ENCODE measurements around the gene PLD6.

Gene PLD6

GRCh38 chr17:17153709-17154108 is 52.4 kb downstream of the PLD6 start:
- DNase-seq (ENCODE audit: low spot score): no peak

DNA sequence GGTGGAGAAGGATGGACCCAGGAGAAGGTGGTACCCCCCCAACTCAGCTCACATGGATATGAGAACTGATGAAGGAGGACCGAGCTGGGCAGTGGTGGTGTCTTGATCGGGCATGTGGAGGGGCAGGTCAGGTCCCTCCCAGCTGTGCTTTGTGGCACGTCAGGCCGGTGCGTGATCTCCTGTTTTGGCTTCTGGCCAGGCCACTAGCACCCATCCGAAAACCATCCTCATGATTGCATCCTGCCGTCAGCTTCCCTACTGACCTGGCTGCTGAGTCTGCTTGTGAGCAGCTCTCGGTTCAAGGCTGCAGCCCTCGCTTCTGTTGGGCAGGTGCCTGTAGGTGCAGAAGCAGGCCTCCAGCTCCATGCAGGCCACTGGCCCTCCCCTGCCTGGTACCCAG is 53.1 kb downstream of the PLD6 start:
- DNase-seq (ENCODE audit: low spot score): no peak

DNA sequence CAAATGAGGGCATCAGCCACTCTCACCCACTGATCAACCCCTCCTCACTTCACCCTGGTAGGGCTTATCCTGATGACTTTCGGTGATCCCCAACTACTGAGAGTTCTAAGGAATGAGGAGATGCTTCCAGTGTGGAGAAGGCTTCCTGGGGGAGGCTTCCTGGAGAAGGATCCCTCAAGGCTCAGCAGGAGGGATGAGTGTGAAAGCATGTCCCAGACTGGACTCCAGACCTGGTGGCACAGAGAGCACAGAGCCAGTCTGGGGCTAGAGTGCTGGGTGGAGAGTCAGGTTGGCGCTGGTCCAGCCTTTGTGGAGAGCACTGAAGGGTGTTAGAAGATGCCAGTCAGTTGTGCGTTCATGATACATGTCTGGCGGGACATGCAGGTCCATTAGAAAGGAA is 53.7 kb downstream of the PLD6 start:
- DNase-seq (ENCODE audit: low spot score): no peak

- no peak for DNase-seq (ENCODE audit: low spot score)
Measured at GRCh38 chr17:17151962-17152361, 54.2 kb downstream of the PLD6 start.

DNA sequence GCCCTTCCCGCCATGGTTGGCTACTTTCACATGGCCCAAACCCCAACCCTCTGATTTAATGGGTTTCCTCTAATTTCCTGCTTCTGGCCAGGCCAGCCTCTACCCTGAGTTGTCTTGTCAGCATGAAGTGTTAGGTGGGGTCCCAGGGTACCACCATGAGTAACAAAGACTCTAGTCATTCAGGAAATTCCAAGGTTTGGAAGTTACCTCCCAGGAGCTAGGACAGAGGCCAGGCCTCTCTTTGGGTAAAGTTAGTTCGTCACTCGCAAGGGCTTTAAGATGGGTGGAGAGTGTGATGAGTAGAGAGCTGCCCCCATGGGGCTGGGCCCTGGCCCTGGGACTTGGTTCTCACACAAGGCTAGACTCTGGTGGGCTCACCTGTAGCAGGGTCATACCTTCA is 54.6 kb downstream of the PLD6 start:
- DNase-seq (ENCODE audit: low spot score): no peak

DNA sequence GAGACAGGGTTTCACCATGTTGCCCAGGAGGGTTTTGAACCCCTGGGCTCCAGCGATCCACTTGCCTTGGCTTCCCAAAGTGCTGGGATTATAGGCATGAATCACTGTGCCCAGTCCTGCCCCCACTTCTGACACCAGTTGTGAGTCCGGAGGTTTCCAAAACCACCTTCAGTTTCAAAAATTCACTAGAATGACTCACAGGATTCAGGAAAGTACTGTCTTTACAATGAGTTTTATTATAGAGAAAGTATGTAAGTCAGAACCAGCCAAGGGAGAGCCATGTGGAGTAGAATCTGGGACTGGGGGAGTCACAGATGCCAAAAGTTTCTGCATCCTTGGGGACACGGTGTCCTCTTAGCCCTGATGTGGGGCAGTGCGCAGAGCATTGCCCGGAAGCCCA is 55.1 kb downstream of the PLD6 start:
- DNase-seq (ENCODE audit: low spot score): no peak
